HG03064 (cell line): Measurements from ENCODE around the gene ANAPC5.

Experiments
- ATAC-seq: cut with Tn5 transposase; IDR thresholded peaks from one replicate; pipeline ENCODE4 v1.9.1; 2021; ENCODE audit warnings: low read depth; ENCODE audit not compliant: unreplicated experiment

Gene ANAPC5

GRCh38 chr12:121264135-121264534, 88.1 kb downstream of the ANAPC5 start:
- no peak for ATAC-seq

GRCh38 chr12:121263206-121263935, 88.8 kb downstream of the ANAPC5 start:
- no peak for ATAC-seq

GRCh38 chr12:121261398-121261797, 90.8 kb downstream of the ANAPC5 start:
- ATAC-seq, result no peak

GRCh38 chr12:121260091-121260490, 92.1 kb downstream of the ANAPC5 start:
- no peak for ATAC-seq

- ATAC-seq, result no peak
Observed at GRCh38 chr12:121259074-121259473, 93.1 kb downstream of the ANAPC5 start.
